PC-9 (cell line): Measurements from ENCODE around the gene MLEC. TPM values are rescaled to one million over a fixed set of nuclear protein-coding genes. Genes with fewer than 3 reads are reported as not detected.

Experiments
- BruUV-seq: library from RNA; stranded (reverse); fragments of 400-500 nt; replicated peaks from 2 replicates; lab custom pipeline; 2021; lab: Mats Ljungman, UMichigan
- CTCF ChIA-PET: fragments of 300-600 bp; sonication (Branson Sonifier 250); formaldehyde crosslinking; loops from one replicate; lab custom pipeline; 2022; ENCODE audit warnings: antibody characterized with exemption; lab: Charles Lee
- POLR2A ChIA-PET: fragments of 300-600 bp; sonication (Branson Sonifier 250); formaldehyde crosslinking; loops from one replicate; lab custom pipeline; 2022; ENCODE audit warnings: antibody characterized with exemption; ENCODE audit not compliant: unreplicated experiment; lab: Charles Lee
- DNase-seq, 2 experiments: peaks; one replicate each; pipeline versions ENCODE4 v3.0.0 to v3.0.0-alpha.2; 2015 to 2022; ENCODE audit warnings: mixed read lengths in 1 of 2
- H2AFZ ChIP-seq: fragments of 200-600 bp; sonication (generic); 2 replicates; pipeline ENCODE4 v1.8.1; 2017; ENCODE audit warnings: antibody characterized with exemption
- H3F3A ChIP-seq: fragments of 200-600 bp; sonication (generic); 2 replicates; pipeline ENCODE4 v1.8.1; 2017; ENCODE audit warnings: antibody characterized with exemption, mild to moderate bottlenecking, low read depth; ENCODE audit not compliant: insufficient read depth
- H3K27ac ChIP-seq: fragments of 200-600 bp; sonication (generic); 2 replicates; pipeline ENCODE4 v1.6.1; 2016; ENCODE audit warnings: mixed run types
- H3K27me3 ChIP-seq: fragments of 200-600 bp; sonication (generic); 2 replicates; pipeline ENCODE4 v1.6.1; 2016; ENCODE audit warnings: low read depth, mixed run types; ENCODE audit not compliant: insufficient read depth
- H3K36me3 ChIP-seq: fragments of 200-600 bp; sonication (generic); 2 replicates; pipeline ENCODE4 v1.6.1; 2016; ENCODE audit warnings: low read depth, mixed run types
- H3K4me1 ChIP-seq: fragments of 200-600 bp; sonication (generic); replicated peaks from 2 replicates; pipeline ENCODE4 v1.6.1; 2016; ENCODE audit warnings: mixed run types; ENCODE audit not compliant: insufficient read depth
- H3K4me2 ChIP-seq: fragments of 200-600 bp; sonication (generic); 2 replicates; pipeline ENCODE4 v1.6.1; 2017; ENCODE audit warnings: mixed run types
- H3K4me3 ChIP-seq: fragments of 200-600 bp; sonication (generic); 2 replicates; pipeline ENCODE4 v1.6.1; 2016; ENCODE audit warnings: mixed run types
- H3K79me2 ChIP-seq: fragments of 200-600 bp; sonication (generic); 2 replicates; pipeline ENCODE4 v1.6.1; 2017; ENCODE audit warnings: low read depth, mixed run types
- H3K9me2 ChIP-seq: fragments of 200-600 bp; sonication (generic); 2 replicates; pipeline ENCODE4 v1.8.1; 2017; ENCODE audit warnings: mild to moderate bottlenecking; ENCODE audit not compliant: insufficient read depth
- H3K9me3 ChIP-seq: fragments of 200-600 bp; sonication (generic); 2 replicates; pipeline ENCODE4 v1.8.1; 2016; ENCODE audit warnings: low read depth; ENCODE audit not compliant: insufficient read depth
- H4K20me1 ChIP-seq: fragments of 200-600 bp; sonication (generic); 2 replicates; pipeline ENCODE4 v1.8.1; 2017; ENCODE audit not compliant: insufficient read depth
- EZH2 ChIP-seq: fragments of 200-600 bp; sonication (generic); IDR thresholded peaks from 2 replicates; pipeline ENCODE4 v1.8.0; 2017; ENCODE audit warnings: antibody characterized with exemption, low read depth
- intact Hi-C: fragments of 100-400 bp; cut with micrococcal nuclease; formaldehyde crosslinking; loops from one replicate; pipeline ENCODE4 v1.10.0; 2022; ENCODE audit not compliant: unreplicated experiment
- total RNA-seq: library from RNA; stranded (reverse); gene quantifications from 2 replicates; pipeline ENCODE4 v1.2.3, GENCODE V29; 2021
- TF ChIP-seq, protein P1 (sequence below): fragments of 200-600 bp; sonication (generic); conservative IDR thresholded peaks from 2 replicates; pipeline ENCODE4 v1.6.1; 2017; ENCODE audit warnings: mixed run types, antibody characterized with exemption, mild to moderate bottlenecking, moderate library complexity

MLEC gene
- total RNA-seq, 1 experiment from 2014 or later: 131 TPM

DNA sequence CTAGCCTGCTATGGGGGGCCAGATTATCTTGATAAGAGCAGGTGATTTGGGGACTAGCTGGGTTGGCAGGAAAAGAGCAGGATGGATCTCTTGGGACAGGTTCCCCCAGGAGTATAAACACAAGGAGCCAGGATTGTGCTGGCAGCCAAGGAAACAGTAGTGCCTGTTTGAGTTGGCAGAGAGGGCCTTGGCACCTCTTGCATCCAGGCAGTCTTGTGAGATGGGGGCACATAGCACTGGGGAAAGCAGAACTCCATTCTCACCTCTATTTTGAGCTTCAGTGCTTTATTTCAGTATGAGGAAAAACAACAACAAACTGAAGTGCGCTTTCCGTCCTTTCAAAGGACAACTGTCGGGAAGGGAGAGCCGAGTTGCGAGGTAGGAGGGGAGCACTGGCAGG lies 13.9 kb downstream of the MLEC start:
- ChIA-PET CTCF (no interaction called here), POLR2A (interaction anchor here (0.7 kb wide), 1 partner anchor 8 kb away, joined by 3 read pairs; no protein-coding TSS in a partner anchor)
- no TSS peak for BruUV-seq
- Histone ChIP-seq H4K20me1 (no peaks in the 10 kb centered on the region), H3K27me3 (no peaks in the 10 kb centered on the region), H3K9me2 (no peaks in the 10 kb centered on the region), H3K4me3 (no peak overlapping the region), H3K9me3 (no peaks in the 10 kb centered on the region), H3K4me2 (no peak overlapping the region), H3K36me3 (no peaks in the 10 kb centered on the region), H3K27ac (no peak overlapping the region), H2AFZ (no peak overlapping the region), H3K79me2 (no peaks in the 10 kb centered on the region), H3F3A (no peaks in the 10 kb centered on the region), H3K4me1 (no peaks in the 10 kb centered on the region; the same call in 1 of the 2 replicates)
- TF ChIP-seq EZH2: no peak
- TF ChIP-seq, protein P1, sequence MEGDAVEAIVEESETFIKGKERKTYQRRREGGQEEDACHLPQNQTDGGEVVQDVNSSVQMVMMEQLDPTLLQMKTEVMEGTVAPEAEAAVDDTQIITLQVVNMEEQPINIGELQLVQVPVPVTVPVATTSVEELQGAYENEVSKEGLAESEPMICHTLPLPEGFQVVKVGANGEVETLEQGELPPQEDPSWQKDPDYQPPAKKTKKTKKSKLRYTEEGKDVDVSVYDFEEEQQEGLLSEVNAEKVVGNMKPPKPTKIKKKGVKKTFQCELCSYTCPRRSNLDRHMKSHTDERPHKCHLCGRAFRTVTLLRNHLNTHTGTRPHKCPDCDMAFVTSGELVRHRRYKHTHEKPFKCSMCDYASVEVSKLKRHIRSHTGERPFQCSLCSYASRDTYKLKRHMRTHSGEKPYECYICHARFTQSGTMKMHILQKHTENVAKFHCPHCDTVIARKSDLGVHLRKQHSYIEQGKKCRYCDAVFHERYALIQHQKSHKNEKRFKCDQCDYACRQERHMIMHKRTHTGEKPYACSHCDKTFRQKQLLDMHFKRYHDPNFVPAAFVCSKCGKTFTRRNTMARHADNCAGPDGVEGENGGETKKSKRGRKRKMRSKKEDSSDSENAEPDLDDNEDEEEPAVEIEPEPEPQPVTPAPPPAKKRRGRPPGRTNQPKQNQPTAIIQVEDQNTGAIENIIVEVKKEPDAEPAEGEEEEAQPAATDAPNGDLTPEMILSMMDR: no peak
- intact Hi-C loops: no loop called here
- DNase-seq: no peak

DNA sequence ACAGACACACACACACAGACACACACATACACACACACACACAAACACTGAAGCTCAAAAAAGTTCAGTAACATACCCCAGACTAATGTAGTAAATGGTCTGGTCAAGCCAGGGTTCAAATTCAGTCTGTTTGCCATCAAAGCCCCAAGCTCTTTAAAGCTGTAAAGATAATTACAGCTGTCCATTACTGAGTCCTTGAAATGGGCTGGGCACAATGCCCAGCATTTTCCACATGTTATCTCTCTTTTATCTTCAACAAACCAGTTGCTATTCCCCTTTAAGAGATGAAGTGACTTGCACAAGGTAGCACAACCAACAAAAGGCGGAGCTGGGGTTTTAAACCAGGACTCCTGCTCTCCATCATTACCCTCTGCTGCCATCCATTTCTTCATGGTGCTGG lies 15.7 kb downstream of the MLEC start:
- no peaks in the 10 kb centered on the region for H3K9me2 ChIP-seq
- DNase-seq: no peak
- H3K27ac ChIP-seq: no peak overlapping the region
- no peaks in the 10 kb centered on the region for H4K20me1 ChIP-seq
- POLR2A ChIA-PET: no interaction called here
- no TSS peak for BruUV-seq
- CTCF ChIA-PET: interaction anchor here (1.0 kb wide), 1 partner anchor 53 kb away, joined by 5 read pairs; no protein-coding TSS in a partner anchor
- no peak overlapping the region for H2AFZ ChIP-seq
- intact Hi-C loops: no loop called here
- H3K36me3 ChIP-seq: no peaks in the 10 kb centered on the region
- H3F3A ChIP-seq: no peaks in the 10 kb centered on the region
- no peak overlapping the region for H3K4me2 ChIP-seq
- TF ChIP-seq, protein P1: no peak
- TF ChIP-seq EZH2: no peak
- H3K4me1 ChIP-seq: no peaks in the 10 kb centered on the region; the same call in 1 of the 2 replicates
- no peaks in the 10 kb centered on the region for H3K9me3 ChIP-seq
- H3K27me3 ChIP-seq: no peaks in the 10 kb centered on the region
- no peaks in the 10 kb centered on the region for H3K79me2 ChIP-seq
- no peak overlapping the region for H3K4me3 ChIP-seq

DNA sequence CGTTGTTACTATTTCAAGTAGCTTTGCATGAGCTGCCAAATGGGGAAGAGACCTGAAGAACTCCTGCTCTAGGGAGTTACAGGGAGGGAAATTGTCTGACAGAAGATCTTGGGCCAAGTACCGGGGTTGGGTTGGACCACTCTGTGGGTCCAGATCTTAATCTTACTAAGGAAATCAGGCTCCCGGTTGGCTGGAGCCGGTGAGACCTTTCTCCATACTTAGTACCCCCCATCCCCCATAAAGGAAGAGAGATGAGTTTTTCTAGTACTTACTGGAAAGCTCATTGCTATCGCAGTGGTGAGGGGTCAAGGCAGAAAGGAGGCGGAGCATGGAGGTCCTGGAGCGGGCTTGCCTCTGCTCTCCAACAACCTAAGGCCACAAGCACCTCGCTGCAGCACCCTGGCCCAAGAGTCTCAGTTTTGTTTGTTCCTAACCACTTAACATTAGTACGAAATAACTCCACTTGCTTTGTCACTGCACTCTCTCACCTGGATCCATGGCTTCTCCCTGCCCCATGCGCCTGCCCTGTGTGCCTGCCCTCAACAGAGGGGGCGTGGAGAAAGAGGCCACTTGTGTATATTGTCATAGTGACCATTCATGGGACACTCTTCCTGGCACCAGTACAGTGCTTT lies 16.5 kb downstream of the MLEC start:
- CTCF ChIA-PET: interaction anchor here (1.0 kb wide), 1 partner anchor 54 kb away, joined by 5 read pairs; no protein-coding TSS in a partner anchor
- intact Hi-C loops: no loop called here
- no peaks in the 10 kb centered on the region; the same call in 1 of the 2 replicates for H3K4me1 ChIP-seq
- no peaks in the 10 kb centered on the region for H3K9me3 ChIP-seq
- H3K27ac ChIP-seq: no peak overlapping the region
- no peaks in the 10 kb centered on the region for H3K36me3 ChIP-seq
- no peak for TF ChIP-seq EZH2
- TF ChIP-seq, protein P1: no peak
- H3K4me2 ChIP-seq: no peak overlapping the region
- H4K20me1 ChIP-seq: no peaks in the 10 kb centered on the region
- POLR2A ChIA-PET: no interaction called here
- H3K9me2 ChIP-seq: no peaks in the 10 kb centered on the region
- no peak overlapping the region for H2AFZ ChIP-seq
- H3F3A ChIP-seq: no peaks in the 10 kb centered on the region
- DNase-seq: no peak
- no peaks in the 10 kb centered on the region for H3K79me2 ChIP-seq
- no TSS peak for BruUV-seq
- H3K27me3 ChIP-seq: no peaks in the 10 kb centered on the region
- no peak overlapping the region for H3K4me3 ChIP-seq
